SK-N-SH (cell line): ENCODE results near the gene EYA3.

Experiments
- CHD2 ChIP-seq: fragments of 150-350 bp; IDR thresholded peaks from 2 replicates; pipeline ENCODE4 v1.6.1; 2018; ENCODE audit warnings: low read length; ENCODE audit not compliant: partially characterized antibody
- ELF1 ChIP-seq: IDR thresholded peaks from 2 replicates; pipeline ENCODE4 v1.4.0; 2012
- MEF2A ChIP-seq: IDR thresholded peaks from 2 replicates; pipeline ENCODE4 v1.4.0; 2012; ENCODE audit warnings: low read depth, borderline replicate concordance
- POLR2AphosphoS5 ChIP-seq: IDR thresholded peaks from 2 replicates; pipeline ENCODE4 v1.6.1; 2012; ENCODE audit warnings: low read depth, low read length
- RFX5 ChIP-seq: IDR thresholded peaks from 2 replicates; pipeline ENCODE4 v1.6.1; 2012; ENCODE audit warnings: mild to moderate bottlenecking, improper control_type of control experiment, low read length
- SIN3A ChIP-seq: IDR thresholded peaks from 2 replicates; pipeline ENCODE4 v1.6.1; 2012; ENCODE audit warnings: low read depth, mild to moderate bottlenecking, low read length, moderate library complexity, borderline replicate concordance
- YY1 ChIP-seq: IDR thresholded peaks from 2 replicates; pipeline ENCODE4 v1.4.0; 2012; ENCODE audit warnings: low read depth, mild to moderate bottlenecking
- TF ChIP-seq, protein P1 (sequence below): fragments of 200-600 bp; sonication (generic); IDR thresholded peaks from 2 replicates; pipeline ENCODE4 v1.6.1; 2017; ENCODE audit warnings: antibody characterized with exemption, mild to moderate bottlenecking, moderate library complexity
- TF ChIP-seq, protein P2 (sequence below): IDR thresholded peaks from 2 replicates; pipeline ENCODE4 v1.4.0; 2012; ENCODE audit warnings: low read depth
- TF ChIP-seq, protein P3 (sequence below): fragments of 150-350 bp; IDR thresholded peaks from 2 replicates; pipeline ENCODE4 v1.6.1; 2016; ENCODE audit warnings: mild to moderate bottlenecking, low read depth, low read length
- TF ChIP-seq, protein P4 (sequence below): fragments of 150-350 bp; IDR thresholded peaks from 2 replicates; pipeline ENCODE4 v1.6.1; 2017; ENCODE audit warnings: antibody characterized with exemption, low read length, low read depth, borderline replicate concordance
- TF ChIP-seq, protein P5 (sequence below): IDR thresholded peaks from 2 replicates; pipeline ENCODE4 v1.6.1; 2012; ENCODE audit warnings: mild to moderate bottlenecking, low read depth, low read length, moderate library complexity

DNA sequence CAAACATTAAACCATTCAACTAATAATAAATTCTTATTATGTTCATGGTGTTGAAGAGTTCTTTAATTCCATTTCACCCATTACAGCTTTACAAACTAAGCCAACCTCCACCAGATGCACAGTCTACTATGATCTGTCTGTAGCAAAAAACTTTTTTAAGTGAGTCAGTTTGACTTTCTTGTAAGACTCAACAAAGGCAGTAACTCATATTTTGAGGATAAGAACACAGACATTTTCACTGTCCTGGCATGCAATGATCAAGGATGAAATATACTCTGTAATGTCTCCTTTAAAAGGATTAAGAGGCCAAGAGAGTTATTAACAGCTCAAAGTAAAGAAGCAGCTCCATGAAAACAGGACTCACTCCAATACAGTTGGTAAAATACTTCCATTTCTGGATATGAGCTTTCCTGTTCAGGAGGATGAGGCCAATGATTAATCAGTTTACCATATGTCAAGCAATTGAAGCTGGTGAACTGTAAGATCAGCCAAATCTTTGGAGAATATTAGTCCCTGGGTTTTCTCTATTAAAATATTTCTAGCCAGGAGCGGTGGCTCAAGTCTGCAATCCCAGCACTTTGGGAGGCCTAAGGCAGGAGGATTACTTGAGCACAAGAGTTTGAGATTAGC is 108.1 kb downstream of the EYA3 start:
- TF ChIP-seq, protein P1, sequence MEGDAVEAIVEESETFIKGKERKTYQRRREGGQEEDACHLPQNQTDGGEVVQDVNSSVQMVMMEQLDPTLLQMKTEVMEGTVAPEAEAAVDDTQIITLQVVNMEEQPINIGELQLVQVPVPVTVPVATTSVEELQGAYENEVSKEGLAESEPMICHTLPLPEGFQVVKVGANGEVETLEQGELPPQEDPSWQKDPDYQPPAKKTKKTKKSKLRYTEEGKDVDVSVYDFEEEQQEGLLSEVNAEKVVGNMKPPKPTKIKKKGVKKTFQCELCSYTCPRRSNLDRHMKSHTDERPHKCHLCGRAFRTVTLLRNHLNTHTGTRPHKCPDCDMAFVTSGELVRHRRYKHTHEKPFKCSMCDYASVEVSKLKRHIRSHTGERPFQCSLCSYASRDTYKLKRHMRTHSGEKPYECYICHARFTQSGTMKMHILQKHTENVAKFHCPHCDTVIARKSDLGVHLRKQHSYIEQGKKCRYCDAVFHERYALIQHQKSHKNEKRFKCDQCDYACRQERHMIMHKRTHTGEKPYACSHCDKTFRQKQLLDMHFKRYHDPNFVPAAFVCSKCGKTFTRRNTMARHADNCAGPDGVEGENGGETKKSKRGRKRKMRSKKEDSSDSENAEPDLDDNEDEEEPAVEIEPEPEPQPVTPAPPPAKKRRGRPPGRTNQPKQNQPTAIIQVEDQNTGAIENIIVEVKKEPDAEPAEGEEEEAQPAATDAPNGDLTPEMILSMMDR: no peak
- no peak for TF ChIP-seq RFX5
- no peak for TF ChIP-seq ELF1
- TF ChIP-seq CHD2: no peak
- no peak for TF ChIP-seq POLR2AphosphoS5
- TF ChIP-seq, protein P2, sequence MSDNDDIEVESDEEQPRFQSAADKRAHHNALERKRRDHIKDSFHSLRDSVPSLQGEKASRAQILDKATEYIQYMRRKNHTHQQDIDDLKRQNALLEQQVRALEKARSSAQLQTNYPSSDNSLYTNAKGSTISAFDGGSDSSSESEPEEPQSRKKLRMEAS: no peak
- TF ChIP-seq, protein P3, sequence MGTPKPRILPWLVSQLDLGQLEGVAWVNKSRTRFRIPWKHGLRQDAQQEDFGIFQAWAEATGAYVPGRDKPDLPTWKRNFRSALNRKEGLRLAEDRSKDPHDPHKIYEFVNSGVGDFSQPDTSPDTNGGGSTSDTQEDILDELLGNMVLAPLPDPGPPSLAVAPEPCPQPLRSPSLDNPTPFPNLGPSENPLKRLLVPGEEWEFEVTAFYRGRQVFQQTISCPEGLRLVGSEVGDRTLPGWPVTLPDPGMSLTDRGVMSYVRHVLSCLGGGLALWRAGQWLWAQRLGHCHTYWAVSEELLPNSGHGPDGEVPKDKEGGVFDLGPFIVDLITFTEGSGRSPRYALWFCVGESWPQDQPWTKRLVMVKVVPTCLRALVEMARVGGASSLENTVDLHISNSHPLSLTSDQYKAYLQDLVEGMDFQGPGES: no peak
- no peak for TF ChIP-seq SIN3A
- TF ChIP-seq YY1: no peak
- TF ChIP-seq, protein P4, sequence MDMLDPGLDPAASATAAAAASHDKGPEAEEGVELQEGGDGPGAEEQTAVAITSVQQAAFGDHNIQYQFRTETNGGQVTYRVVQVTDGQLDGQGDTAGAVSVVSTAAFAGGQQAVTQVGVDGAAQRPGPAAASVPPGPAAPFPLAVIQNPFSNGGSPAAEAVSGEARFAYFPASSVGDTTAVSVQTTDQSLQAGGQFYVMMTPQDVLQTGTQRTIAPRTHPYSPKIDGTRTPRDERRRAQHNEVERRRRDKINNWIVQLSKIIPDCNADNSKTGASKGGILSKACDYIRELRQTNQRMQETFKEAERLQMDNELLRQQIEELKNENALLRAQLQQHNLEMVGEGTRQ: no peak
- no peak for TF ChIP-seq MEF2A
- TF ChIP-seq, protein P5, sequence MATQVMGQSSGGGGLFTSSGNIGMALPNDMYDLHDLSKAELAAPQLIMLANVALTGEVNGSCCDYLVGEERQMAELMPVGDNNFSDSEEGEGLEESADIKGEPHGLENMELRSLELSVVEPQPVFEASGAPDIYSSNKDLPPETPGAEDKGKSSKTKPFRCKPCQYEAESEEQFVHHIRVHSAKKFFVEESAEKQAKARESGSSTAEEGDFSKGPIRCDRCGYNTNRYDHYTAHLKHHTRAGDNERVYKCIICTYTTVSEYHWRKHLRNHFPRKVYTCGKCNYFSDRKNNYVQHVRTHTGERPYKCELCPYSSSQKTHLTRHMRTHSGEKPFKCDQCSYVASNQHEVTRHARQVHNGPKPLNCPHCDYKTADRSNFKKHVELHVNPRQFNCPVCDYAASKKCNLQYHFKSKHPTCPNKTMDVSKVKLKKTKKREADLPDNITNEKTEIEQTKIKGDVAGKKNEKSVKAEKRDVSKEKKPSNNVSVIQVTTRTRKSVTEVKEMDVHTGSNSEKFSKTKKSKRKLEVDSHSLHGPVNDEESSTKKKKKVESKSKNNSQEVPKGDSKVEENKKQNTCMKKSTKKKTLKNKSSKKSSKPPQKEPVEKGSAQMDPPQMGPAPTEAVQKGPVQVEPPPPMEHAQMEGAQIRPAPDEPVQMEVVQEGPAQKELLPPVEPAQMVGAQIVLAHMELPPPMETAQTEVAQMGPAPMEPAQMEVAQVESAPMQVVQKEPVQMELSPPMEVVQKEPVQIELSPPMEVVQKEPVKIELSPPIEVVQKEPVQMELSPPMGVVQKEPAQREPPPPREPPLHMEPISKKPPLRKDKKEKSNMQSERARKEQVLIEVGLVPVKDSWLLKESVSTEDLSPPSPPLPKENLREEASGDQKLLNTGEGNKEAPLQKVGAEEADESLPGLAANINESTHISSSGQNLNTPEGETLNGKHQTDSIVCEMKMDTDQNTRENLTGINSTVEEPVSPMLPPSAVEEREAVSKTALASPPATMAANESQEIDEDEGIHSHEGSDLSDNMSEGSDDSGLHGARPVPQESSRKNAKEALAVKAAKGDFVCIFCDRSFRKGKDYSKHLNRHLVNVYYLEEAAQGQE: no peak
